CD4-positive, alpha-beta T cell (primary cell): ENCODE measurements around the gene PCSK1N. TPM values are rescaled to one million over a fixed set of nuclear protein-coding genes. Genes with fewer than 3 reads are reported as not detected.
"Not testable (repeated sequence)": the region's sequence is repeated elsewhere in the genome, so short reads cannot be mapped to it uniquely, and the experiment has no call there.

Source experiments
- ATAC-seq: fragments of 200-7000 bp; cut with Tn5 transposase; one replicate; pipeline ENCODE4 v1.10.0; 2022; ENCODE audit warnings: mild to moderate bottlenecking; ENCODE audit not compliant: poor library complexity
- CTCF ChIA-PET: fragments of 350-600 bp; sonication (Branson Sonifier 250); formaldehyde crosslinking; loops from one replicate; lab custom pipeline; 2021; ENCODE audit warnings: antibody characterized with exemption, inconsistent platforms; lab: Charles Lee
- POLR2A ChIA-PET: fragments of 350-600 bp; sonication (Branson Sonifier 250); formaldehyde crosslinking; loops from one replicate; lab custom pipeline; 2021; ENCODE audit warnings: antibody characterized with exemption, inconsistent platforms; lab: Charles Lee
- DNase-seq, 14 experiments: peaks; one replicate each; pipeline ENCODE4 v3.0.0-alpha.2; 2013 to 2020; ENCODE audit warnings: mixed read lengths in 2 of 14
- H3K27ac ChIP-seq, 2 donors: one replicate each; pipeline versions ENCODE4 v1.5.1 to v1.7.0; 2013; ENCODE audit warnings: low read length in 2 of 2, low read depth in 1 of 2, mild to moderate bottlenecking in 1 of 2
- H3K27me3 ChIP-seq, 2 experiments: 1 replicate in 1 of 2; 2 replicates in 1 of 2; pipeline versions ENCODE4 v1.6.1 to v1.7.0; 2013; ENCODE audit warnings: low read length in 2 of 2, control low read depth in 1 of 2, mild to moderate bottlenecking in 1 of 2, moderate library complexity in 1 of 2; ENCODE audit not compliant: insufficient read depth in 2 of 2, control insufficient read depth in 1 of 2
- H3K36me3 ChIP-seq: one replicate; pipeline ENCODE4 v1.6.1; 2013; ENCODE audit warnings: low read length, control low read depth; ENCODE audit not compliant: insufficient read depth
- H3K4me1 ChIP-seq: one replicate; pipeline ENCODE4 v1.6.1; 2013; ENCODE audit warnings: low read length, control low read depth; ENCODE audit not compliant: insufficient read depth
- H3K4me3 ChIP-seq: one replicate; pipeline ENCODE4 v1.5.1; 2013; ENCODE audit warnings: mild to moderate bottlenecking, low read length, moderate library complexity
- H3K9me3 ChIP-seq, 2 experiments: 1 replicate in 1 of 2; 2 replicates in 1 of 2; pipeline versions ENCODE4 v1.6.1 to v1.7.0; 2013; ENCODE audit warnings: low read length in 2 of 2, mild to moderate bottlenecking in 2 of 2, control low read depth in 1 of 2, moderate library complexity in 1 of 2; ENCODE audit not compliant: control insufficient read depth in 1 of 2, insufficient read depth in 1 of 2
- H3K27ac Mint-ChIP-seq: one replicate; pipeline ENCODE4 v1.8.0; 2020; ENCODE audit warnings: mixed read lengths
- H3K27me3 Mint-ChIP-seq: one replicate; pipeline ENCODE4 v1.8.0; 2021; ENCODE audit warnings: mixed read lengths
- H3K36me3 Mint-ChIP-seq: one replicate; pipeline ENCODE4 v1.8.0; 2021; ENCODE audit warnings: low read depth, mixed read lengths
- H3K4me1 Mint-ChIP-seq: one replicate; pipeline ENCODE4 v1.8.0; 2021; ENCODE audit warnings: low read depth, mixed read lengths
- H3K4me3 Mint-ChIP-seq: one replicate; pipeline ENCODE4 v1.8.0; 2020; ENCODE audit warnings: mild to moderate bottlenecking, mixed read lengths
- H3K9me3 Mint-ChIP-seq: one replicate; pipeline ENCODE4 v1.8.0; 2020; ENCODE audit warnings: mixed read lengths
- CTCF ChIP-seq: fragments of 200-600 bp; IDR thresholded peaks from one replicate; pipeline ENCODE4 v1.8.0; 2022; ENCODE audit warnings: antibody characterized with exemption, mild to moderate bottlenecking
- intact Hi-C, 2 experiments: fragments of 100-400 bp; cut with DNase I in 1 of 2; cut with micrococcal nuclease in 1 of 2; formaldehyde crosslinking; loops; one replicate each; pipeline versions ENCODE4 v1.15.1 to v1.9.0; 2023 to 2025; cut with DNase I, micrococcal nuclease
- polyA plus RNA-seq, 2 donors: library from polyadenylated mRNA; unstranded; fragments of 120-200 nt; gene quantifications; one replicate each; pipeline ENCODE4 v1.2.1, GENCODE V29; 2013
- total RNA-seq, 174 experiments: library from RNA in 2 of 174; stranded (reverse) in 2 of 174; gene quantifications; one replicate each; pipeline ENCODE4 v1.2.3 and lab custom pipeline; 2021 to 2026

Gene PCSK1N, protein sequence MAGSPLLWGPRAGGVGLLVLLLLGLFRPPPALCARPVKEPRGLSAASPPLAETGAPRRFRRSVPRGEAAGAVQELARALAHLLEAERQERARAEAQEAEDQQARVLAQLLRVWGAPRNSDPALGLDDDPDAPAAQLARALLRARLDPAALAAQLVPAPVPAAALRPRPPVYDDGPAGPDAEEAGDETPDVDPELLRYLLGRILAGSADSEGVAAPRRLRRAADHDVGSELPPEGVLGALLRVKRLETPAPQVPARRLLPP
- total RNA-seq (1 to 10 TPM; 3.5 to 4.9 TPM), total RNA-seq (lab: John Stamatoyannopoulos, UW) (0.16 to 8.3 (median 1.5) reads per million in 172 experiments)
- polyA plus RNA-seq (2013, experiment 1 of 2) = 10.4 TPM
- polyA plus RNA-seq (2013, experiment 2 of 2) = 2.1 TPM

GRCh38 chrX:48835524-48836329 lies at the start of gene PCSK1N:
TSS of gene PCSK1N (minus strand) at chrX:48835610. CDS start at chrX:48835532, 78 bp downstream.
- Histone ChIP-seq H3K36me3 (no peaks in the 10 kb centered on the region), H3K4me3 (peak within 1 kb of the TSS; percentile 53), H3K27ac (no peak within 1 kb of the TSS), H3K27me3 (peaks cover 0 to 24% of the 10 kb centered on the region in 2 experiments), H3K9me3 (no peaks in the 10 kb centered on the region), H3K4me1 (peaks cover 21% of the 10 kb centered on the region)
- H3K9me3 Mint-ChIP-seq = no peaks in the 10 kb centered on the region
- ATAC-seq = peak; percentile 38
- TF ChIP-seq CTCF = no peak
- H3K36me3 Mint-ChIP-seq = no peaks in the 10 kb centered on the region
- peak within 1 kb of the TSS; percentile 6 for H3K27ac Mint-ChIP-seq
- ChIA-PET POLR2A (interaction anchor here (0.6 to 1.0 kb wide), 2 partner anchors 62 to 1132 kb away, joined by 3 read pairs; partner anchors contain the start of genes PQBP1 and TIMM17B), CTCF (no interaction called here)
- peak in 11 of 14 experiments; percentile 11 to 70 (median 35) for DNase-seq
- intact Hi-C loops = loop anchor here in 1 of 2 experiments (10.0 kb wide), 1 partner anchor 49 kb away; no protein-coding TSS in a partner anchor
- peaks cover 17% of the 10 kb centered on the region for H3K4me1 Mint-ChIP-seq
- H3K4me3 Mint-ChIP-seq = peak within 1 kb of the TSS; percentile 72
- peaks cover 30% of the 10 kb centered on the region for H3K27me3 Mint-ChIP-seq

- CTCF ChIA-PET = no interaction called here
- Mint-ChIP-seq H3K36me3 (no peaks in the 10 kb centered on the region), H3K4me3 (no peak overlapping the region), H3K4me1 (no peaks in the 10 kb centered on the region), H3K9me3 (no peaks in the 10 kb centered on the region), H3K27me3 (no peaks in the 10 kb centered on the region), H3K27ac (no peak overlapping the region)
- H3K27ac ChIP-seq = no peak overlapping the region
- H3K36me3 ChIP-seq = no peaks in the 10 kb centered on the region
- no peaks in the 10 kb centered on the region for H3K4me1 ChIP-seq
- no peaks in the 10 kb centered on the region for H3K9me3 ChIP-seq
- H3K4me3 ChIP-seq = no peak overlapping the region
- no peaks in the 10 kb centered on the region for H3K27me3 ChIP-seq
- no peak for DNase-seq
- ATAC-seq = no peak
- no peak for TF ChIP-seq CTCF
- POLR2A ChIA-PET = no interaction called here
- intact Hi-C loops = loop anchor here in 1 of 2 experiments (10.0 kb wide), 1 partner anchor 49 kb away; the partner anchor contains the start of gene PCSK1N
Measured at GRCh38 chrX:48883729-48884128, 48.3 kb upstream of the PCSK1N start.

- H3K36me3 Mint-ChIP-seq, H3K4me1 ChIP-seq, H3K27ac Mint-ChIP-seq, H3K27me3 Mint-ChIP-seq, CTCF ChIA-PET, intact Hi-C loops, H3K9me3 Mint-ChIP-seq, ATAC-seq, H3K4me3 ChIP-seq, H3K4me1 Mint-ChIP-seq, H3K27me3 ChIP-seq, POLR2A ChIA-PET, H3K9me3 ChIP-seq, DNase-seq, H3K4me3 Mint-ChIP-seq, H3K36me3 ChIP-seq, H3K27ac ChIP-seq: not testable (repeated sequence)
Measured at GRCh38 chrX:48876944-48877343, 41.5 kb upstream of the PCSK1N start.

DNA sequence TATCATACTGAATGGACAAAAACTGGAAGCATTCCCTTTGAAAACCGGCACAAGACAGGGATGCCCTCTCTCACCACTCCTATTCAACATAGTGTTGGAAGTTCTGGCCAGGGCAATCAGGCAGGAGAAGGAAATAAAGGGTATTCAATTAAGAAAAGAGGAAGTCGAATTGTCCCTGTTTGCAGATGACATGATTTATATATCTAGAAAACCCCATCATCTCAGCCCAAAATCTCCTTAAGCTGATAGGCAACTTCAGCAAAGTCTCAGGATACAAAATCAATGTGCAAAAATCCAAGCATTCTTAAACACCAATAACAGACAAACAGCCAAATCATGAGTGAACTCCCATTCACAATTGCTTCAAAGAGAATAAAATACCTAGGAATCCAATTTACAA lies 36.6 kb upstream of the PCSK1N start:
- not testable (repeated sequence) for H3K36me3 Mint-ChIP-seq, DNase-seq

More for the DNA sequence above, 36.6 kb upstream of the PCSK1N start:
- H3K4me3 Mint-ChIP-seq, ATAC-seq, H3K27me3 ChIP-seq, H3K4me1 Mint-ChIP-seq, H3K27ac ChIP-seq, intact Hi-C loops, H3K36me3 ChIP-seq, H3K9me3 ChIP-seq, H3K9me3 Mint-ChIP-seq, H3K4me1 ChIP-seq, H3K27ac Mint-ChIP-seq, H3K27me3 Mint-ChIP-seq, POLR2A ChIA-PET, H3K4me3 ChIP-seq, CTCF ChIA-PET: not testable (repeated sequence)
